ENCODE results near the gene REPIN1. TPM values are rescaled to one million over a fixed set of nuclear protein-coding genes. Genes with fewer than 3 reads are reported as not detected.

REPIN1 gene
- total and polyA plus RNA-seq, 9 of the 15 experiments (the other 6 are each of a cell fraction or from before 2014, with no cell fraction given): 8.1 to 283 (median 94.3) TPM

- TF ChIP-seq BRCA1 (IDR thresholded peaks at IDR 0.05): no peak
- 0 out of 2 replicates have a peak, but pooled peaks have one; percentile 73 for TF ChIP-seq BRCA1 (CRISPR knock-in tag; IDR thresholded peaks at IDR 0.05)
- TF ChIP-seq GTF2B (IDR thresholded peaks at IDR 0.05; ENCODE audit: extremely low read depth, insufficient read length): no peak
- no peak for TF ChIP-seq NEUROD1 (IDR thresholded peaks at IDR 0.05; ENCODE audit: borderline replicate concordance, low read depth, low read length, partially characterized antibody)
- TF ChIP-seq SETDB1 (IDR thresholded peaks at IDR 0.05; ENCODE audit: low read length): no peak
- TF ChIP-seq SUPT5H (IDR thresholded peaks at IDR 0.05): no peak
- TF ChIP-seq HCFC1 (IDR thresholded peaks at IDR 0.05; ENCODE audit: low read depth, low read length): no peak
- TF ChIP-seq PPARD (CRISPR knock-in tag; IDR thresholded peaks at IDR 0.05): no peak
- no peak for TF ChIP-seq SMAD3 (CRISPR knock-in tag; conservative IDR thresholded peaks at IDR 0.05)
- no peak for TF ChIP-seq DNMT1 (IDR thresholded peaks at IDR 0.05)
- no peak for TF ChIP-seq ZNF134 (CRISPR knock-in tag; conservative IDR thresholded peaks at IDR 0.05)
- TF ChIP-seq SMAD4 (CRISPR knock-in tag; conservative IDR thresholded peaks at IDR 0.05): no peak
- no peak for TF ChIP-seq MEF2D (tag; conservative IDR thresholded peaks at IDR 0.05; ENCODE audit: low read depth)
- no peak for TF ChIP-seq CREBBP (IDR thresholded peaks at IDR 0.05; ENCODE audit: low read depth, low read length)
- no peak for TF ChIP-seq ASH1L (IDR thresholded peaks at IDR 0.05; ENCODE audit: borderline replicate concordance, low read depth, partially characterized antibody)
- TF ChIP-seq ZC3H11A (IDR thresholded peaks at IDR 0.05; ENCODE audit: low read depth, low read length): no peak
- no peak for TF ChIP-seq PRPF4 (IDR thresholded peaks at IDR 0.05; ENCODE audit: insufficient read depth, low read depth, low read length, poor library complexity, severe bottlenecking)
- TF ChIP-seq RBM22 (IDR thresholded peaks at IDR 0.05; ENCODE audit: low read depth, low read length, poor library complexity, severe bottlenecking): peak; percentile 77
- TF ChIP-seq PHF8 (IDR thresholded peaks at IDR 0.05; ENCODE audit: borderline replicate concordance, low read length): peak; percentile 6; the same call in 1 of the 2 replicates
- no peak for TF ChIP-seq FOXJ3 (CRISPR knock-in tag; IDR thresholded peaks at IDR 0.05)
- TF ChIP-seq KAT7 (CRISPR knock-in tag; IDR thresholded peaks at IDR 0.05; ENCODE audit: borderline replicate concordance): no peak
- no peak for TF ChIP-seq SNRNP70 (optimal IDR thresholded peaks at IDR 0.05; ENCODE audit: low read depth, low read length)
- 0 out of 2 replicates have a peak, but pooled peaks have one; percentile 17 for TF ChIP-seq STAG1 (CRISPR knock-in tag; IDR thresholded peaks at IDR 0.05; ENCODE audit: borderline replicate concordance)
- peak; percentile 98 for TF ChIP-seq ZBTB33 (CRISPR knock-in tag; IDR thresholded peaks at IDR 0.05)
- TF ChIP-seq NCOA6 (IDR thresholded peaks at IDR 0.05): no peak
- TF ChIP-seq USF1 (CRISPR knock-in tag; IDR thresholded peaks at IDR 0.05): no peak
- TF ChIP-seq ZZZ3 (IDR thresholded peaks at IDR 0.05): no peak
- TF ChIP-seq PHF20 (IDR thresholded peaks at IDR 0.05; ENCODE audit: partially characterized antibody): no peak
Measured at GRCh38 chr7:150372271-150373048, 3.8 kb downstream of the REPIN1 start (continued).

Measured in K562 (cell line).